Neuronal stem cell (in vitro differentiated cells): ENCODE measurements around the gene RAD51B.

ENCODE experiments used
- DNase-seq: peaks from one replicate; pipeline ENCODE4 v3.0.0-alpha.2; 2013; ENCODE audit warnings: low spot score
- H2AFZ ChIP-seq: one replicate; pipeline ENCODE4 v1.6.1; 2013; ENCODE audit warnings: mild to moderate bottlenecking, low read length, inconsistent platforms
- H2AK5ac ChIP-seq: 2 replicates; pipeline ENCODE4 v1.6.1; 2013; ENCODE audit warnings: low read depth, mild to moderate bottlenecking, inconsistent platforms, low read length, moderate library complexity, mixed read lengths
- H2BK120ac ChIP-seq: 2 replicates; pipeline ENCODE4 v1.6.1; 2013; ENCODE audit warnings: low read depth, mild to moderate bottlenecking, inconsistent platforms, low read length, moderate library complexity, mixed read lengths
- H2BK12ac ChIP-seq: one replicate; pipeline ENCODE4 v1.6.1; 2013; ENCODE audit warnings: low read length, inconsistent platforms
- H2BK15ac ChIP-seq: 2 replicates; pipeline ENCODE4 v1.6.1; 2013; ENCODE audit warnings: mild to moderate bottlenecking, low read length, inconsistent platforms, mixed read lengths
- H2BK5ac ChIP-seq: one replicate; pipeline ENCODE4 v1.6.1; 2013; ENCODE audit warnings: inconsistent platforms, mild to moderate bottlenecking, low read length, moderate library complexity
- H3K14ac ChIP-seq: one replicate; pipeline ENCODE4 v1.6.1; 2013; ENCODE audit warnings: low read length, inconsistent platforms
- H3K18ac ChIP-seq: 2 replicates; pipeline ENCODE4 v1.6.1; 2013; ENCODE audit warnings: low read length, inconsistent platforms
- H3K23ac ChIP-seq: 2 replicates; pipeline ENCODE4 v1.6.1; 2013; ENCODE audit warnings: low read depth, mild to moderate bottlenecking, mixed read lengths, low read length, inconsistent platforms; ENCODE audit not compliant: poor library complexity
- H3K27ac ChIP-seq: replicated peaks from 3 replicates; pipeline ENCODE4 v1.5.1; 2013; ENCODE audit warnings: low read length, inconsistent platforms
- H3K27me3 ChIP-seq, 3 experiments: 2 replicates each; pipeline ENCODE4 v1.6.1; 2013; ENCODE audit warnings: low read length in 3 of 3, mild to moderate bottlenecking in 2 of 3, inconsistent platforms in 1 of 3, low read depth in 1 of 3, mixed read lengths in 1 of 3, moderate library complexity in 1 of 3; ENCODE audit not compliant: control insufficient read depth in 3 of 3, insufficient read depth in 3 of 3
- H3K36me3 ChIP-seq, 2 donors: replicated peaks in 1 of 2; 2 replicates each; pipeline ENCODE4 v1.6.1; 2013; ENCODE audit warnings: low read length in 2 of 2; ENCODE audit not compliant: control insufficient read depth in 2 of 2, insufficient read depth in 2 of 2
- H3K4ac ChIP-seq: 2 replicates; pipeline ENCODE4 v1.6.1; 2013; ENCODE audit warnings: inconsistent platforms, mild to moderate bottlenecking, low read length, moderate library complexity
- H3K4me1 ChIP-seq, 2 donors: 1 replicate in 1 of 2; 2 replicates in 1 of 2; pipeline ENCODE4 v1.6.1; 2013; ENCODE audit warnings: low read length in 2 of 2, low read depth in 1 of 2; ENCODE audit not compliant: control insufficient read depth in 2 of 2, insufficient read depth in 1 of 2
- H3K4me2 ChIP-seq: one replicate; pipeline ENCODE4 v1.6.1; 2013; ENCODE audit warnings: mild to moderate bottlenecking, low read length, inconsistent platforms; ENCODE audit not compliant: insufficient read depth, poor library complexity, severe bottlenecking
- H3K4me3 ChIP-seq, 2 donors: 2 replicates each; pipeline ENCODE4 v1.5.1; 2013; ENCODE audit warnings: low read length in 2 of 2, mild to moderate bottlenecking in 2 of 2, inconsistent platforms in 1 of 2, moderate library complexity in 1 of 2
- H3K79me1 ChIP-seq: one replicate; pipeline ENCODE4 v1.6.1; 2013; ENCODE audit warnings: low read depth, mild to moderate bottlenecking, inconsistent platforms, low read length, moderate library complexity
- H3K9ac ChIP-seq: one replicate; pipeline ENCODE4 v1.6.1; 2013; ENCODE audit warnings: mild to moderate bottlenecking, low read depth, low read length, inconsistent platforms; ENCODE audit not compliant: poor library complexity
- H3K9me3 ChIP-seq, 2 donors: replicated peaks in 1 of 2; 2 replicates each; pipeline versions ENCODE3 to v1.6.1; 2013; ENCODE audit warnings: low read length in 2 of 2, mild to moderate bottlenecking in 2 of 2, inconsistent platforms in 1 of 2, low read depth in 1 of 2, mixed read lengths in 1 of 2, moderate library complexity in 1 of 2; ENCODE audit not compliant: control insufficient read depth in 2 of 2, insufficient read depth in 1 of 2
- H4K8ac ChIP-seq: one replicate; pipeline ENCODE4 v1.6.1; 2013; ENCODE audit warnings: low read depth, mild to moderate bottlenecking, inconsistent platforms, low read length, moderate library complexity
- H4K91ac ChIP-seq: one replicate; pipeline ENCODE4 v1.6.1; 2013; ENCODE audit warnings: low read length, low read depth, mild to moderate bottlenecking, inconsistent platforms; ENCODE audit not compliant: poor library complexity
- WGBS, 2 donors: extraction: QIAGEN DNeasy Blood & Tissue Kit; methylation state at CpG; one replicate each; pipeline ENCODE4 v1.1.7; 2013; ENCODE audit warnings: missing lambda C conversion rate in 2 of 2, mixed read lengths in 1 of 2; ENCODE audit not compliant: insufficient read length in 2 of 2, insufficient replicate concordance in 1 of 2; ENCODE audit errors: extremely low coverage in 2 of 2; 5-methylcytosine and 5-hydroxymethylcytosine counted together

RAD51B gene

GRCh38 chr14:68691031-68691791 is 871.6 kb downstream of the RAD51B start:
- Histone ChIP-seq H2AK5ac (peak overlapping the region; percentile 66), H3K4me1 (peaks cover 29 to 37% of the 10 kb centered on the region in 2 donors), H3K23ac (no peak overlapping the region), H2BK5ac (peak overlapping the region; percentile 7), H3K4me3 (no peak overlapping the region), H4K91ac (no peak overlapping the region), H2BK12ac (no peak overlapping the region), H2BK120ac (no peak overlapping the region), H3K27me3 (no peaks in the 10 kb centered on the region), H3K27ac (peak overlapping the region; percentile 36), H3K36me3 (peaks cover 0 to 1% of the 10 kb centered on the region in 2 donors), H3K9me3 (peaks cover 3 to 5% of the 10 kb centered on the region in 2 donors), H3K4me2 (no peak overlapping the region), H2BK15ac (no peak overlapping the region), H4K8ac (no peak overlapping the region), H3K4ac (no peak overlapping the region), H3K14ac (no peak overlapping the region), H3K79me1 (no peaks in the 10 kb centered on the region), H3K9ac (no peak overlapping the region), H3K18ac (peak overlapping the region; percentile 66), H2AFZ (peak overlapping the region; percentile 36)
- peak; percentile 79 for DNase-seq
- WGBS, 2 donors = no CpG with 5 or more reads among the region's 24 CpGs

DNA sequence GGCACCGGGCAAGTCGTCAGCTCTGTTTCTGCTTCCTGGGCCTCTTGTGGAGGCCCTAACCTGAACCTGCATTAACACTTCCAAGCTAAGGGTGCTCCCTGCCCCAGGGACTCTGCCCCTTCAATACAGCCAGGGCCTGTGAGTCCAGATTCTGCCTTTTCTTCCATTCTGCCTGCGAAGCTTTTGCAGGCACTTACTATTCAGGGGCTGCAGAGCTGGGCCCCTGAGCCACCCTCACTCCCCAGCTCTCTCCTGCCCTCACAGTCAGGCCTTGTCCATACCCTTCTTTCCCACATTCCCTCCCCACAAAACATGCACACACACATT is 872.2 kb downstream of the RAD51B start:
- Histone ChIP-seq H3K27ac (no peak overlapping the region), H3K14ac (no peak overlapping the region)

DNA sequence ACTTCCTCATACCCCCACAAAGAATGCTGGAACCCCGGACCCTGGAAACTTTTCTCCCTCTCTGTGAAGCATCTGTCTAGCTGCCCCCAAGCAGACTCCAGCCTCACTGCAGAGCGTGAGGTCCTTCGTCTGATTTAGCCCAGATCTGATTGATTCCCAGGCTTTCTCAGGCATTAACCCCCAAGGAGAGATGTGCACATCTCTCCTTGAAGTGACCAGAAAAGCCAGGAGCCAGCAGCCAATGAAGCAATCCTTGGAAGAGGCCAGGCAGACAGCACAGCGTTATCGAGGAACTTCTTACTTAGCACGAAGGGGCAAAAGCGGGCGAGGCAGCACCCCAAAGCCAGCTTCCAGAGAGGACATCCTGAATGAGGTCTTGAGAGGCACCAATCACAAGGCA is 872.6 kb downstream of the RAD51B start:
- H3K4me1 ChIP-seq = peaks cover 29 to 37% of the 10 kb centered on the region in 2 donors
- no peak overlapping the region for H3K27ac ChIP-seq
- H3K9ac ChIP-seq = no peak overlapping the region
- no peak overlapping the region for H2AFZ ChIP-seq
- H3K36me3 ChIP-seq = no peaks in the 10 kb centered on the region
- no peak overlapping the region for H2BK5ac ChIP-seq
- no peak overlapping the region for H2AK5ac ChIP-seq
- H3K27me3 ChIP-seq = no peaks in the 10 kb centered on the region
- no peak overlapping the region for H3K23ac ChIP-seq
- H3K4me3 ChIP-seq = no peak overlapping the region
- H2BK15ac ChIP-seq = peak overlapping the region; percentile 54
- no peak overlapping the region for H4K91ac ChIP-seq
- no peak overlapping the region for H3K14ac ChIP-seq
- no peak overlapping the region for H3K4ac ChIP-seq
- H3K9me3 ChIP-seq = no peaks in the 10 kb centered on the region
- peak overlapping the region; percentile 34 for H2BK12ac ChIP-seq
- peak overlapping the region; percentile 24 for H3K18ac ChIP-seq
- DNase-seq = no peak
- H3K4me2 ChIP-seq = no peak overlapping the region
- H3K79me1 ChIP-seq = no peaks in the 10 kb centered on the region
- no CpG with 5 or more reads among the region's 8 CpGs for WGBS, 2 donors
- no peak overlapping the region for H2BK120ac ChIP-seq
- no peak overlapping the region for H4K8ac ChIP-seq

More for the DNA sequence above, 872.2 kb downstream of the RAD51B start:
- peaks cover 0 to 1% of the 10 kb centered on the region in 2 donors for H3K36me3 ChIP-seq
- no peak overlapping the region for H2BK120ac ChIP-seq
- WGBS, 2 donors = no CpG with 5 or more reads among the region's 3 CpGs
- DNase-seq = no peak
- no peak overlapping the region for H3K4me2 ChIP-seq
- no peaks in the 10 kb centered on the region for H3K79me1 ChIP-seq
- no peak overlapping the region for H3K4me3 ChIP-seq
- peaks cover 2 to 3% of the 10 kb centered on the region in 2 donors for H3K9me3 ChIP-seq
- peak overlapping the region; percentile 66 for H3K18ac ChIP-seq
- H3K9ac ChIP-seq = no peak overlapping the region
- H2AFZ ChIP-seq = peak overlapping the region; percentile 36
- no peak overlapping the region for H2BK5ac ChIP-seq
- H3K4ac ChIP-seq = no peak overlapping the region
- peaks cover 29 to 37% of the 10 kb centered on the region in 2 donors for H3K4me1 ChIP-seq
- no peak overlapping the region for H3K23ac ChIP-seq
- H2BK12ac ChIP-seq = no peak overlapping the region
- H2AK5ac ChIP-seq = peak overlapping the region; percentile 66
- H2BK15ac ChIP-seq = no peak overlapping the region
- H4K91ac ChIP-seq = no peak overlapping the region
- no peaks in the 10 kb centered on the region for H3K27me3 ChIP-seq
- H4K8ac ChIP-seq = no peak overlapping the region

GRCh38 chr14:68692916-68693771 is 873.6 kb downstream of the RAD51B start:
- H2BK15ac ChIP-seq = no peak overlapping the region
- no peak overlapping the region for H3K27ac ChIP-seq
- DNase-seq = no peak
- H3K4me3 ChIP-seq = no peak overlapping the region
- no peak overlapping the region for H2AFZ ChIP-seq
- H2BK120ac ChIP-seq = no peak overlapping the region
- H4K8ac ChIP-seq = no peak overlapping the region
- H3K23ac ChIP-seq = no peak overlapping the region
- H3K36me3 ChIP-seq = no peaks in the 10 kb centered on the region
- H3K4me1 ChIP-seq = peaks cover 29 to 37% of the 10 kb centered on the region in 2 donors
- no peak overlapping the region for H2AK5ac ChIP-seq
- no peak overlapping the region for H2BK12ac ChIP-seq
- no peak overlapping the region for H3K4ac ChIP-seq
- no peak overlapping the region for H3K14ac ChIP-seq
- no peak overlapping the region for H4K91ac ChIP-seq
- no peak overlapping the region for H3K9ac ChIP-seq
- H3K27me3 ChIP-seq = no peaks in the 10 kb centered on the region
- WGBS, 2 donors = no CpG with 5 or more reads among the region's 14 CpGs
- H3K9me3 ChIP-seq = no peaks in the 10 kb centered on the region
- H3K4me2 ChIP-seq = no peak overlapping the region
- H2BK5ac ChIP-seq = no peak overlapping the region
- H3K18ac ChIP-seq = no peak overlapping the region
- H3K79me1 ChIP-seq = no peaks in the 10 kb centered on the region
